ENCODE data around the gene FHIP1B. TPM values are rescaled to one million over a fixed set of nuclear protein-coding genes. Genes with fewer than 3 reads are reported as not detected.
A peak's percentile ranks its signal among the peaks of the same experiment; 100 is the strongest.
"Not testable (repeated sequence)": the region's sequence is repeated elsewhere in the genome, so short reads cannot be mapped to it uniquely, and the experiment has no call there.

The FHIP1B gene
- total RNA-seq, 3 donors from 2014 or later: 78.0 to 195 (median 92.1) TPM

GRCh38 chr11:6249770-6250555 lies 15.5 kb upstream of the FHIP1B start:
- TF ChIP-seq CTCF (IDR thresholded peaks at IDR 0.05): no peak
- DNase-seq: peak in 2 of 3 donors; percentile 66 to 70
- intact Hi-C loops (cut with DNase I, micrococcal nuclease): loop anchor here in 1 of 2 donors (10.0 kb wide), 1 partner anchor 65 kb away; no protein-coding TSS in a partner anchor
- no peak overlapping the region for H3K4me3 ChIP-seq
- no peaks in the 10 kb centered on the region for H3K36me3 ChIP-seq (ENCODE audit: low read depth)
- peak; percentile 74 for ATAC-seq
- H3K4me1 ChIP-seq (ENCODE audit: low read depth): no peaks in the 10 kb centered on the region
- H3K9me3 ChIP-seq: no peaks in the 10 kb centered on the region

- not testable (repeated sequence) for H3K4me1 ChIP-seq (ENCODE audit: low read depth); H3K9me3 ChIP-seq; H3K36me3 ChIP-seq (ENCODE audit: low read depth); ATAC-seq; H3K4me3 ChIP-seq; DNase-seq
- intact Hi-C loops (cut with DNase I, micrococcal nuclease): loop anchor here in 1 of 2 donors (10.0 kb wide), 1 partner anchor 66 kb away; no protein-coding TSS in a partner anchor
Observed at GRCh38 chr11:6248897-6249296, 14.5 kb upstream of the FHIP1B start.

- no peak for ATAC-seq
- H3K4me3 ChIP-seq: no peak overlapping the region
- no peaks in the 10 kb centered on the region for H3K9me3 ChIP-seq
- intact Hi-C loops (cut with DNase I, micrococcal nuclease): loop anchor here in 1 of 2 donors (10.0 kb wide), 1 partner anchor 67 kb away; no protein-coding TSS in a partner anchor
- no peaks in the 10 kb centered on the region for H3K4me1 ChIP-seq (ENCODE audit: low read depth)
- no peak for DNase-seq
- H3K36me3 ChIP-seq (ENCODE audit: low read depth): no peaks in the 10 kb centered on the region
- no peak for TF ChIP-seq CTCF (IDR thresholded peaks at IDR 0.05)
Observed at GRCh38 chr11:6248248-6248647, 13.8 kb upstream of the FHIP1B start.

- DNase-seq (no peak), ATAC-seq (no peak)
- no peaks in the 10 kb centered on the region for H3K9me3 ChIP-seq
- no peak for TF ChIP-seq CTCF (IDR thresholded peaks at IDR 0.05)
- H3K4me3 ChIP-seq: no peak overlapping the region
- H3K36me3 ChIP-seq (ENCODE audit: low read depth): no peaks in the 10 kb centered on the region
- no peaks in the 10 kb centered on the region for H3K4me1 ChIP-seq (ENCODE audit: low read depth)
- intact Hi-C loops (cut with DNase I, micrococcal nuclease): loop anchor here in 1 of 2 donors (10.0 kb wide), 1 partner anchor 69 kb away; no protein-coding TSS in a partner anchor
Observed at GRCh38 chr11:6245536-6245935, 11.1 kb upstream of the FHIP1B start.

GRCh38 chr11:6241316-6241715 lies 6.9 kb upstream of the FHIP1B start:
- Histone ChIP-seq H3K36me3 (ENCODE audit: low read depth) (no peaks in the 10 kb centered on the region), H3K9me3 (no peaks in the 10 kb centered on the region), H3K4me1 (ENCODE audit: low read depth) (no peaks in the 10 kb centered on the region), H3K4me3 (no peak overlapping the region)
- DNase-seq: no peak
- ATAC-seq: no peak
- intact Hi-C loops (cut with DNase I, micrococcal nuclease): loop anchor here in 1 of 2 donors (10.0 kb wide), 1 partner anchor 73 kb away; no protein-coding TSS in a partner anchor
- TF ChIP-seq CTCF (IDR thresholded peaks at IDR 0.05): no peak

GRCh38 chr11:6240781-6241180 lies 6.3 kb upstream of the FHIP1B start:
- H3K9me3 ChIP-seq: no peaks in the 10 kb centered on the region
- intact Hi-C loops (cut with DNase I, micrococcal nuclease): loop anchor here in 1 of 2 donors (10.0 kb wide), 1 partner anchor 74 kb away; no protein-coding TSS in a partner anchor
- TF ChIP-seq CTCF (IDR thresholded peaks at IDR 0.05): no peak
- H3K4me3 ChIP-seq: no peak overlapping the region
- ATAC-seq (no peak), DNase-seq (no peak)
- H3K4me1 ChIP-seq (ENCODE audit: low read depth): no peaks in the 10 kb centered on the region
- H3K36me3 ChIP-seq (ENCODE audit: low read depth): no peaks in the 10 kb centered on the region
